NB4 (cell line): ENCODE results near the gene GLT1D1.

ENCODE experiments used
- DNase-seq: peaks from one replicate; pipeline ENCODE4 v3.0.0; 2010; ENCODE audit warnings: low read depth
- H3K4me3 ChIP-seq: one replicate; pipeline ENCODE4 v1.5.1; 2011; ENCODE audit warnings: mild to moderate bottlenecking, low read depth, low read length, moderate library complexity
- MYC ChIP-seq: IDR thresholded peaks from 2 replicates; pipeline ENCODE4 v1.6.1; 2011; ENCODE audit warnings: low read depth, low read length
- POLR2A ChIP-seq: IDR thresholded peaks from 2 replicates; pipeline ENCODE4 v1.6.1; 2011; ENCODE audit warnings: mild to moderate bottlenecking; ENCODE audit not compliant: insufficient read length; ENCODE audit errors: extremely low read depth
- TF ChIP-seq, protein P1 (sequence below): IDR thresholded peaks from 2 replicates; pipeline ENCODE4 v1.6.1; 2011; ENCODE audit warnings: low read depth, low read length
- TF ChIP-seq, protein P2 (sequence below): IDR thresholded peaks from one replicate; pipeline ENCODE4 v1.5.1; 2012; ENCODE audit warnings: low read depth, low read length

The GLT1D1 gene

DNA sequence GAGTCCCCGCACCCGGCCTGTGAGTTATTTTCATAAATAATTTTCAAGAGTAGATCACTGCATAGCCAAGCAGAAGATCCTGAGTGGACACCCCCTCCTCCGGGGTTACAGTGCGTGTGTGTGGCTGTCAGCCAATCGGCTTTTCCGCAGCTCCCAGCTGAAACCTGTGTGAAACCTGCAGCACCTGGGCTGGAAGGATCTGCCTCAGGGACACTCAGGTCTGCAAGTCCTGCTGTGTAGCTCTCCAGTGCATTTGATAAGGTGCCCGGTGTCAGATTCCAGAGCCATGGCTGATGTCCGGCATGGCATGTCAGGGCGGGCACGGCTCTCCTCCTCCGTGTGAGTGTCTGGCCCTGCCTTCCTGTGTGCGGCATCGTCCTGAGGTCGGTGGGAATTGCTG, 124.8 kb downstream of the GLT1D1 start:
- no peak overlapping the region for H3K4me3 ChIP-seq
- TF ChIP-seq MYC: no peak
- no peak for TF ChIP-seq POLR2A
- TF ChIP-seq, protein P1, sequence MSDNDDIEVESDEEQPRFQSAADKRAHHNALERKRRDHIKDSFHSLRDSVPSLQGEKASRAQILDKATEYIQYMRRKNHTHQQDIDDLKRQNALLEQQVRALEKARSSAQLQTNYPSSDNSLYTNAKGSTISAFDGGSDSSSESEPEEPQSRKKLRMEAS: no peak
- TF ChIP-seq, protein P2, sequence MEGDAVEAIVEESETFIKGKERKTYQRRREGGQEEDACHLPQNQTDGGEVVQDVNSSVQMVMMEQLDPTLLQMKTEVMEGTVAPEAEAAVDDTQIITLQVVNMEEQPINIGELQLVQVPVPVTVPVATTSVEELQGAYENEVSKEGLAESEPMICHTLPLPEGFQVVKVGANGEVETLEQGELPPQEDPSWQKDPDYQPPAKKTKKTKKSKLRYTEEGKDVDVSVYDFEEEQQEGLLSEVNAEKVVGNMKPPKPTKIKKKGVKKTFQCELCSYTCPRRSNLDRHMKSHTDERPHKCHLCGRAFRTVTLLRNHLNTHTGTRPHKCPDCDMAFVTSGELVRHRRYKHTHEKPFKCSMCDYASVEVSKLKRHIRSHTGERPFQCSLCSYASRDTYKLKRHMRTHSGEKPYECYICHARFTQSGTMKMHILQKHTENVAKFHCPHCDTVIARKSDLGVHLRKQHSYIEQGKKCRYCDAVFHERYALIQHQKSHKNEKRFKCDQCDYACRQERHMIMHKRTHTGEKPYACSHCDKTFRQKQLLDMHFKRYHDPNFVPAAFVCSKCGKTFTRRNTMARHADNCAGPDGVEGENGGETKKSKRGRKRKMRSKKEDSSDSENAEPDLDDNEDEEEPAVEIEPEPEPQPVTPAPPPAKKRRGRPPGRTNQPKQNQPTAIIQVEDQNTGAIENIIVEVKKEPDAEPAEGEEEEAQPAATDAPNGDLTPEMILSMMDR: no peak
- DNase-seq: no peak

DNA sequence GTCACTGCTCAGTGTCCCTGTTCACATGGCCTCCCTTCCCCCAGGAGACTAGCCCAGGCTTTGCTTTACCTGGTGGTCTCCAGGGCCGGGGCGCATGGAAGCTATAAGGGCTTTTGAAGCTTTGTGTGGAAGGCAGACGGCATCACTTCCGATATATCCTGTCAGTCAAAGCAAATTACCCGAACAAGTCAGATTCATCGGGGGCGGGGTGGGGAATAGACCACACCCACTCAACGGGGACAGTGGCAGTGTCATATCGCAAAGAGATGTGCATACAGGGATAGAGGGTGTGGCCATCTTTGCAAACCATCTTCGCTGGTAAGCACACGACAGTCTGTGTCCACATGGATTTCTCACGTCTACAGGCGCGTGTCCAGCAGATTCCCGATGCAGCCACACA, 127.3 kb downstream of the GLT1D1 start:
- no peak for TF ChIP-seq POLR2A
- TF ChIP-seq MYC: no peak
- TF ChIP-seq, protein P1: no peak
- TF ChIP-seq, protein P2: no peak
- no peak overlapping the region for H3K4me3 ChIP-seq
- no peak for DNase-seq

DNA sequence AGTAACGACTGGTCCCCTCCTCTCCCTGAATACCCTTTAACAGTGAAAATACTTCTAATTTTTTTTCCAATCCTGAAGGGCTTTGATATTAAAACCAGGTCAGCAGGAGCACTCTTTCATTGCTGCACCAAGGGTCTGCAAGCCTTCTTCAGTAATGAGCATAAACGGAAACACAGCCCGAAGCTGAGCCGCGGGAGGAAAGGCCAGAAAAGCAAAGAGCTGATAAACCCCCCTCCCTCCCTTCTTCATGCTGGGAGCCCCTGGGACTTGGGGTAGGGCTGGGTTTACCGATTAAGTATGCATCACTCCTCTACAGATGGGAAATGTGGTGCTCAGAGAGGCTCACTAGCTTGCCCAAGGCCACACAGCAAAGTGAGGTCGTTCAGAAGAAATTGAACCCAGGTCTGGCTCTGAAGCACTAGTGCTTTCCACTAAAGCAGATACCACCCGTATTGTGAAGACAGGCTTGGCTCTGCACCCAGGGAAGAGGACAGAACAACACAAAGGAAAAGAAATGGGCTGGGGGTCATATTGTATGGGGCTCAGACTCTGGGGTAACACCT, 128.8 kb downstream of the GLT1D1 start:
- TF ChIP-seq POLR2A (no peak), MYC (no peak)
- TF ChIP-seq, protein P2: no peak
- TF ChIP-seq, protein P1: no peak
- H3K4me3 ChIP-seq: no peak overlapping the region
- no peak for DNase-seq

DNA sequence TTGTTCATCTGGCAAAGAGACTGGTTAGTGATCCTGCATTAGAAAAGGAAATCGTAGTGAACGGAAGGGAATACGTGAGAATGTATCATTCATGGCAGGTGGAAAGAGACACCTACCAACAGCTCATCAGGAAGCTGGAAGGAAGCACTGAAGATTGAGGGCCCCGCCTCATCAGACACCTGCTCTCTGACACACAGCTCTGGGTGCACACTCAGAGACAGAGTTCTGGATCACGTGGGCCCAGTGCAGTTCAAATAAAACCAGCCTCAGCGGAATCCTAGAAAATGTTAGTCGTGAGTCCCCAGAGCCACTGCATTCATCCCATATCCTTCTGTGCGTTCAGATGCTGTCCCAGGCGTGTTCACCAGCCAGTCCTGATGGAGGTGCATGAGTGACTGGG, 129.7 kb downstream of the GLT1D1 start:
- no peak overlapping the region for H3K4me3 ChIP-seq
- no peak for TF ChIP-seq POLR2A
- TF ChIP-seq, protein P1: no peak
- TF ChIP-seq, protein P2: no peak
- TF ChIP-seq MYC: no peak
- DNase-seq: no peak

DNA sequence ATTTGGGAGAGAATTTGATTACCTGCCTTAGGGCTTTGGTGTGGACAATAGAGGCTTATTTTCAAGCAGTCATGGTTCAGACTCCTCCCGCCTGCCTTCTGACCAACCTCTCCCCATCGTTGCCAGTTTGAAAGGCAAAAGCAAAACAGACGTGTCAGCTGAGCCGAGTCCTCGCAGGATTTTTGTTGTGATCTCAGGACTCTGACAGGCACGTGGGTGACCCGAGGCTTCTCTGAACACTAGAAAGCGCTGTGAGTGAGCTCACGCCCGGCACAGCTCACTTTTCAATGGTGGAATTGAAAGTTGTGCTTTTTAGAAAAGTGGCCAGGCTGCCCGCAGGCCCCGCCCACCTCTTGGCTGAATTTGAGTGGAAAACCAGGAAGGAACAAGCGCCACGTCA, 130.1 kb downstream of the GLT1D1 start:
- no peak for DNase-seq
- no peak overlapping the region for H3K4me3 ChIP-seq
- TF ChIP-seq POLR2A: no peak
- TF ChIP-seq, protein P1: no peak

DNA sequence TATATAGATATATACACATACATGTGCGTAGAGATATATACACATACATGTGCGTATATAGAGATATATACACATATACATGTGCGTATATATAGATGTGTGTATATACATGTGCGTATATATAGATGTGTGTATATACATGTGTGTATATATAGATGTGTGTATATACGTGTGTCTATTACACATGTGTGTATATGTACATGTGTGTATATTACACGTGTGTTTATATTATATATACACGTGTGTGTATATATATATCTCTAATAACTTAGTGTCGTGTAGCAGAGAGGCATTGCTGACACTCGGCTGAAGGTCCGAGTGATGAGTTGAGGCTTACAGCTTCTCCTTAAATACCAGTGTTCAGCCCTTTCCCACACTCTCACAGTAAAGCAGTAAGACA, 133.7 kb downstream of the GLT1D1 start:
- H3K4me3 ChIP-seq: no peak overlapping the region
- TF ChIP-seq MYC (no peak), POLR2A (no peak)
- TF ChIP-seq, protein P2: no peak
- TF ChIP-seq, protein P1: no peak
- no peak for DNase-seq
